Measurements from ENCODE around the gene ANKS6.

ANKS6 gene

GRCh38 chr9:98747476-98747875 is 48.9 kb downstream of the ANKS6 start:
- TF ChIP-seq POLR2AphosphoS5 (IDR thresholded peaks at IDR 0.05; ENCODE audit: low read depth, low read length) (no peak), SIN3A (IDR thresholded peaks at IDR 0.05; ENCODE audit: borderline replicate concordance, insufficient read depth, low read length) (no peak), REST (IDR thresholded peaks at IDR 0.05; ENCODE audit: insufficient read depth in 1 of 2, low read depth in 2 of 2, low read length in 2 of 2) (no peak), TAF1 (IDR thresholded peaks at IDR 0.05; ENCODE audit: borderline replicate concordance, insufficient read depth, low read length) (no peak)

GRCh38 chr9:98745470-98745869 is 50.9 kb downstream of the ANKS6 start:
- TF ChIP-seq SIN3A (IDR thresholded peaks at IDR 0.05; ENCODE audit: borderline replicate concordance, insufficient read depth, low read length), result no peak
- TF ChIP-seq POLR2AphosphoS5 (IDR thresholded peaks at IDR 0.05; ENCODE audit: low read depth, low read length), result no peak
- no peak for TF ChIP-seq REST (IDR thresholded peaks at IDR 0.05; ENCODE audit: insufficient read depth in 1 of 2, low read depth in 2 of 2, low read length in 2 of 2)

- no peak for TF ChIP-seq TAF1 (IDR thresholded peaks at IDR 0.05; ENCODE audit: borderline replicate concordance, insufficient read depth, low read length)
- TF ChIP-seq REST (IDR thresholded peaks at IDR 0.05; ENCODE audit: insufficient read depth in 1 of 2, low read depth in 2 of 2, low read length in 2 of 2), result no peak
- no peak for TF ChIP-seq FOXP2 (optimal IDR thresholded peaks at IDR 0.05; ENCODE audit: borderline replicate concordance, extremely low read depth, extremely low read length, insufficient read depth)
- no peak for TF ChIP-seq SIN3A (IDR thresholded peaks at IDR 0.05; ENCODE audit: borderline replicate concordance, insufficient read depth, low read length)
- TF ChIP-seq POLR2AphosphoS5 (IDR thresholded peaks at IDR 0.05; ENCODE audit: low read depth, low read length), result no peak
Observed at GRCh38 chr9:98743818-98744611, 52.3 kb downstream of the ANKS6 start.

- no peak for TF ChIP-seq TAF1 (IDR thresholded peaks at IDR 0.05; ENCODE audit: borderline replicate concordance, insufficient read depth, low read length)
- TF ChIP-seq SIN3A (IDR thresholded peaks at IDR 0.05; ENCODE audit: borderline replicate concordance, insufficient read depth, low read length), result no peak
- no peak for TF ChIP-seq FOXP2 (optimal IDR thresholded peaks at IDR 0.05; ENCODE audit: borderline replicate concordance, extremely low read depth, extremely low read length, insufficient read depth)
- no peak for TF ChIP-seq POLR2AphosphoS5 (IDR thresholded peaks at IDR 0.05; ENCODE audit: low read depth, low read length)
- no peak for TF ChIP-seq REST (IDR thresholded peaks at IDR 0.05; ENCODE audit: insufficient read depth in 1 of 2, low read depth in 2 of 2, low read length in 2 of 2)
Observed at GRCh38 chr9:98743329-98743728, 53.0 kb downstream of the ANKS6 start.
